Transverse colon (tissue), 4 donors: Measurements from ENCODE around the gene GNA12. TPM values are rescaled to one million over a fixed set of nuclear protein-coding genes. Genes with fewer than 3 reads are reported as not detected.

Source experiments
- DNase-seq: peaks from one replicate; pipeline ENCODE4 v3.0.0-alpha.2; 2019
- H3K27ac ChIP-seq, 4 donors: fragments of 200-600 bp; sonication (generic); 2 replicates each; pipeline ENCODE4 v1.5.1; 2016 to 2018; ENCODE audit warnings: inconsistent platforms in 4 of 4
- H3K27me3 ChIP-seq: fragments of 200-600 bp; sonication (generic); 2 replicates; pipeline ENCODE4 v1.5.1; 2017; ENCODE audit warnings: inconsistent platforms
- H3K36me3 ChIP-seq, 4 donors: fragments of 200-600 bp; sonication (generic); 2 replicates each; pipeline ENCODE4 v1.5.1; 2017 to 2019; ENCODE audit warnings: inconsistent platforms in 4 of 4
- H3K4me1 ChIP-seq, 4 donors: fragments of 200-600 bp; sonication (generic); 2 replicates each; pipeline ENCODE4 v1.5.1; 2017 to 2020; ENCODE audit warnings: inconsistent platforms in 4 of 4
- H3K4me3 ChIP-seq, 4 donors: fragments of 200-600 bp; sonication (generic); 1 replicate in 1 of 4; 2 replicates in 3 of 4; pipeline versions ENCODE4 v1.5.1 to v1.6.1; 2017 to 2019; ENCODE audit warnings: inconsistent platforms in 4 of 4
- H3K9me3 ChIP-seq, 2 donors: fragments of 200-600 bp; sonication (generic); 2 replicates each; pipeline ENCODE4 v1.5.1; 2017 to 2019; ENCODE audit warnings: inconsistent platforms in 2 of 2
- EP300 ChIP-seq: sonication (generic); formaldehyde crosslinking; IDR thresholded peaks from one replicate; pipeline ENCODE4 v1.6.1; 2017; ENCODE audit warnings: antibody characterized with exemption, low read depth
- POLR2A ChIP-seq: fragments of 450-650 bp; IDR thresholded peaks from one replicate; pipeline ENCODE4 v1.6.1; 2016; ENCODE audit warnings: antibody characterized with exemption, mild to moderate bottlenecking, moderate library complexity
- POLR2AphosphoS5 ChIP-seq, 3 donors: sonication (generic); formaldehyde crosslinking; IDR thresholded peaks; one replicate each; pipeline ENCODE4 v1.6.1; 2016; ENCODE audit warnings: antibody characterized with exemption in 3 of 3
- WGBS, 2 donors: methylation state at CpG; one replicate each; pipeline ENCODE4 v1.1.5; 2018; ENCODE audit warnings: low coverage in 1 of 2; 5-methylcytosine and 5-hydroxymethylcytosine counted together
- in situ Hi-C, 4 donors: fragments of 200-750 bp; cut with MboI; loops; one replicate each; pipeline versions ENCODE4 v1.15.0 to v1.15.1; 2017; ENCODE audit warnings: low sequenced_read_pairs in 3 of 4, low pct_ligation_motif_present in 1 of 4, low pct_unique_long_range_greater_than_20kb in 1 of 4
- intact Hi-C: fragments of 100-400 bp; cut with DNase I; formaldehyde crosslinking; loops from one replicate; pipeline ENCODE4 v1.15.1; 2023; ENCODE audit warnings: low total_unique reads
- total RNA-seq, 4 donors: library from RNA; depleted of rRNA; stranded (reverse); fragments of >200 nt; gene quantifications; one replicate each; pipeline ENCODE4 v1.1.0, GENCODE V29; 2016
- TF ChIP-seq, protein P1 (sequence below), 5 experiments: fragments of 200-600 bp in 3 of 5; fragments of 450-650 bp in 2 of 5; sonication (generic) in 3 of 5; IDR thresholded peaks; 1 replicate in 2 of 5; 2 replicates in 3 of 5; pipeline ENCODE4 v1.5.1; 2016 to 2017; ENCODE audit warnings: antibody characterized with exemption in 5 of 5, inconsistent platforms in 3 of 5, mild to moderate bottlenecking in 2 of 5, moderate library complexity in 1 of 5

GNA12 gene
- total RNA-seq, 4 donors from 2014 or later: 18.9 to 39.6 (median 22.2) TPM

DNA sequence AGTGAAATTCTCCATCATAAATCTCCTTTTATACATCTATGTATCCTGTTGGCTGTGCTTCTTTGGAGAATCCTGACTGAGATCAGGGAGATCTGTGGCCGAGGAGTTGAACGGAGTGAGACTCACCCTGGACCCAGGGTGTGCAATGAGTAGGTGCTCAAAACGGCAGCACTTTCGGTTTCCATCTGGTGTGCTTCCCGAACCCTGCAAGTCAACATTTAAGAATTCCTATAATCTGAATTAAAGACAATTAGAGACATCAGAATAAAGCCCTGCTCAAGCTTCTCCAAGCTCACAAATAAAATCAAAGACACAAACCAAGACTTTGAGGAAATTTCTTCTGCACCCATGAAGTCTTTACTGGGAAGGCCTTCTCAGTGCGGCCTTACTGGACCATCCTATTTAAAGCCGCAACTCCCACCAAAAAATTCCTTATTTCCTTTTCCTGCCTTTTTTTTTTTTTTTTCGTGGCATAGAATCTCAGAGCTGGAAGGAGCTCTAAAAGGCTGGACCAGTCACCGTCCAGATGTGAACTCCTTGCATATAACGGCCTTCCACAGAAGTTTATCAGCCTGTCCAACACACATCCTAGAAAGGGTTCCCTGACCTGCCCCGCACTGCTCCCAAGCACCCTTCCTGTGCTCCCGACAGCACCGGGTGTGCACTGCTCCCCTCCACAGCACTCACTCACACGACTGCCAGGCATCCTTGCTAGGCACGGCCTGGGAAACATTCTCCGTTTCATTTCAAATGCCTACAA lies 29.7 kb downstream of the GNA12 start:
- Histone ChIP-seq H3K4me3 (no peak overlapping the region), H3K36me3 (no peaks in the 10 kb centered on the region), H3K27me3 (no peaks in the 10 kb centered on the region), H3K9me3 (no peaks in the 10 kb centered on the region), H3K4me1 (peaks cover 0 to 13% (median 0%) of the 10 kb centered on the region in 4 donors), H3K27ac (peak overlapping the region; percentile 35 to 65 (median 52))
- TF ChIP-seq, protein P1, sequence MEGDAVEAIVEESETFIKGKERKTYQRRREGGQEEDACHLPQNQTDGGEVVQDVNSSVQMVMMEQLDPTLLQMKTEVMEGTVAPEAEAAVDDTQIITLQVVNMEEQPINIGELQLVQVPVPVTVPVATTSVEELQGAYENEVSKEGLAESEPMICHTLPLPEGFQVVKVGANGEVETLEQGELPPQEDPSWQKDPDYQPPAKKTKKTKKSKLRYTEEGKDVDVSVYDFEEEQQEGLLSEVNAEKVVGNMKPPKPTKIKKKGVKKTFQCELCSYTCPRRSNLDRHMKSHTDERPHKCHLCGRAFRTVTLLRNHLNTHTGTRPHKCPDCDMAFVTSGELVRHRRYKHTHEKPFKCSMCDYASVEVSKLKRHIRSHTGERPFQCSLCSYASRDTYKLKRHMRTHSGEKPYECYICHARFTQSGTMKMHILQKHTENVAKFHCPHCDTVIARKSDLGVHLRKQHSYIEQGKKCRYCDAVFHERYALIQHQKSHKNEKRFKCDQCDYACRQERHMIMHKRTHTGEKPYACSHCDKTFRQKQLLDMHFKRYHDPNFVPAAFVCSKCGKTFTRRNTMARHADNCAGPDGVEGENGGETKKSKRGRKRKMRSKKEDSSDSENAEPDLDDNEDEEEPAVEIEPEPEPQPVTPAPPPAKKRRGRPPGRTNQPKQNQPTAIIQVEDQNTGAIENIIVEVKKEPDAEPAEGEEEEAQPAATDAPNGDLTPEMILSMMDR (IDR thresholded peaks at IDR 0.05): no peak
- TF ChIP-seq POLR2A (no peak), POLR2AphosphoS5 (IDR thresholded peaks at IDR 0.05) (no peak), EP300 (no peak)
- 69 to 100% methylated on average over 4 to 16 of the region's 16 CpGs for WGBS, 2 donors
- in situ Hi-C loops: no loop called here
- DNase-seq: no peak
- intact Hi-C loops: no loop called here

DNA sequence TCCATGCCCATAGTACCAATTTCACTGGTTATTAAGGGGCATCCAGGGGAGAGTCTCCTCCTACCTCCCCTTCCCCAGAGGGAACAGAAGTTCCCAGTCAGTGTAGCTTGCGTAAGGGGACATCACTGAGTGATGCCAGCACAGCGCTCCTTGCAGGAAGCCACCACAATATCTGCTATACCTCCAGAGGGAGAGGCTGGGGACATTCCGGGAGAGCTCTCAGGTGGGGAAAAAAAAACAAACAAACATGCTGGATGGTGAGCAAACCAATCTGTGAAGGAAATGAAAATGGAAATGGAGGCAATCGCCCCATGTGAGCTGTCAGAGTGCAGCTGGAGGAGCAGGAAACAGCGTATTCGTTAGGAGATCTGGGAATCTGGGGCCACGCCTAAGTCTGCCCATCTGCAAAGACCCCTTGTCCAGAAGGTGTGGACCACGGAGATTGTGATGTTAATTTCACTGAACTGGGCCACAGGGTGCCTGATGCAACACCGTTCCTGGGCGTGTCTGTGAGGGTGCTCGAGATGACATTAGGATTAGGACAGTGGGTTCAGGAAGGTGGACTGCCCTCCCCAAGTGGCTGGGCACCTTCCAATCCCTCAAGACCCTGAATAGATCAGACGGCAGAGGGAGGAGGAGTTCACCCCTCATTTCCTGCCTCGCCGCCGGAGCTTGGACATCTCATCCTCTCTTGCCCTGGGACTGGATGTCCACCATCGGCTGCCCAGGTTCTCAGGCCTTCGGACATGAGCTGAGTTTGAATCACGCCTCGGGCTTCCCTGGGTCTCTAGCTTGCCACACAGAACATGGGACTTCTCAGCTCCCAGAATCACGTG lies 30.5 kb downstream of the GNA12 start:
- no peaks in the 10 kb centered on the region for H3K9me3 ChIP-seq
- peak overlapping the region; percentile 35 to 65 (median 52) for H3K27ac ChIP-seq
- intact Hi-C loops (no loop called here), in situ Hi-C loops (no loop called here)
- 79% methylated on average over 6 to 20 of the region's 20 CpGs for WGBS, 2 donors
- no peaks in the 10 kb centered on the region for H3K27me3 ChIP-seq
- H3K36me3 ChIP-seq: no peaks in the 10 kb centered on the region
- no peak for TF ChIP-seq EP300
- TF ChIP-seq, protein P1 (IDR thresholded peaks at IDR 0.05): no peak
- TF ChIP-seq POLR2AphosphoS5 (IDR thresholded peaks at IDR 0.05): no peak
- TF ChIP-seq POLR2A: no peak
- no peak overlapping the region for H3K4me3 ChIP-seq
- DNase-seq: no peak
- peaks cover 0 to 6% (median 0%) of the 10 kb centered on the region in 4 donors for H3K4me1 ChIP-seq

DNA sequence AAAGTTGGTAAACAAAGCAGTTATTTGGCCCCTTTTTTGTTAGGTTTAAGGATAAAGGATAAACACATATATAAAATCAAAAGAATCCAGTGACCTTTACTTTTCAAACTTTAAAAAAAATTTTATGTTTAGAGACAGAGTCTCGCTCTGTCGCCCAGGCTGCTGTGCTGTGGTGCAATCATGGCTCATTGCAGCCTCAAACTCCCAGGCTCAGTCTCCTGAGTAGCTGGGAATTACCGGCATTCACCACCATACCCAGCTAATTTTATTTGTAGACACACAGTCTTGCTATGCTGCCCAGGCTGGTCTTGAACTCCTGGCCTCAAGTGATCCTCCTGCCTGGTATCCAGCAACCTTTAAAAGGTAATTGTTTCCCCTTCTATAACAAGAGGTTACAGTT lies 31.3 kb downstream of the GNA12 start:
- no peak for DNase-seq
- Histone ChIP-seq H3K27me3 (no peaks in the 10 kb centered on the region), H3K36me3 (no peaks in the 10 kb centered on the region), H3K9me3 (no peaks in the 10 kb centered on the region), H3K27ac (peak overlapping the region; percentile 35 to 65 (median 52)), H3K4me3 (no peak overlapping the region), H3K4me1 (peaks cover 0 to 5% (median 0%) of the 10 kb centered on the region in 4 donors)
- TF ChIP-seq POLR2A: no peak
- TF ChIP-seq POLR2AphosphoS5 (IDR thresholded peaks at IDR 0.05): no peak
- TF ChIP-seq EP300: no peak
- TF ChIP-seq, protein P1 (IDR thresholded peaks at IDR 0.05): no peak
- intact Hi-C loops (no loop called here), in situ Hi-C loops (no loop called here)
- WGBS, 2 donors: 79 to 87% methylated on average over 3 of the region's 3 CpGs

DNA sequence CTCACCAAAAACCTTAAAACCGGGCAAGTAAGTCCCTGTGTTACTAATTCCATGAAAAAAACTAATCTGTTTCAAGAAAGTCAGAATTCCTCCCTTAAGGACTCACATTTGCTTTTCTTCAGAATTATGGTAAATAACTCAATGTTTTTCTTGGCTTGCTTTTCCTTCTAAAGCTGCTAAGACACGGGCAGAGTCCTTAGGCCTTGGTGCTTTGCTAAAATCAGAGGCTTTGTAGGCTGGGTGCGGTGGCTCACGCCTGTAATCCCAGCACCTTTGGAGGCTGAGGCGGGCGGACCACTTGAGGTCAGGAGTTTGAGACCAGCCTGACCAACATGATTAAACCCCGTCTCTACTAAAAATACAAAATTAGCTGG lies 32.0 kb downstream of the GNA12 start:
- Histone ChIP-seq H3K27ac (peak overlapping the region; percentile 35 to 65 (median 52)), H3K4me1 (peaks cover 0 to 4% (median 0%) of the 10 kb centered on the region in 4 donors), H3K27me3 (no peaks in the 10 kb centered on the region), H3K4me3 (peak overlapping the region in 1 of 4 donors; percentile 12), H3K9me3 (no peaks in the 10 kb centered on the region), H3K36me3 (no peaks in the 10 kb centered on the region)
- in situ Hi-C loops (no loop called here), intact Hi-C loops (no loop called here)
- no peak for DNase-seq
- TF ChIP-seq POLR2AphosphoS5 (IDR thresholded peaks at IDR 0.05): no peak
- WGBS, 2 donors: 73 to 93% methylated on average over 3 to 7 of the region's 7 CpGs
